ENCODE results near the gene PCED1B.
"Not testable (repeated sequence)": the region's sequence is repeated elsewhere in the genome, so short reads cannot be mapped to it uniquely, and the experiment has no call there.

PCED1B gene

DNA sequence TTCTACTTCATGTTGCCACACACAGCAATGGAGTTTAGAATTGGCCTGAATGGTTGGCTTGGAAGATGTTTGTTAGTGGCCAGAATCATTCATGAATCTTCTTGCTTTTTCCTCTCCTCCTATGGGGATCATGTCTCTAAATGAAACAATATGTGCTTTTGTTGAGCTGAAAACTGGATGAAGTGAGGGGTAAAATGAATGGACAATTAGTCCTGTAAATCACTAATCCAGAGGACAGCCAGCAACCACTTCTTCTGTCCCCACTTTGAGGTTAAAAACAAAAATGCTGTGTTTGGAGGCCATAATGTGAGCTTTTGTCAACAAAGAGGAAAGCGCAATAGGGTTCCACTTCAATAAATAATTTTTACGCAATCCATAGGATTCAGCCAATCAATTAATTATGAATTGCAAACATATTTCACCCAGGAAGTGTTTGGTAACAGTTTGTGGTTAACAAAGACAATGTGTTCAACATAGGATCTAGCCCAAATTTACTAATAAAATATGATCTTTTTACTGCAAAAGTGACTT lies 30.7 kb downstream of the PCED1B start:
- H3K9ac ChIP-seq (ENCODE audit: low read depth, low read length), result no peak overlapping the region
- no peaks in the 10 kb centered on the region for H3K36me3 ChIP-seq (ENCODE audit: insufficient read depth, low read length)
- 100% methylated on average over 1 of the region's 2 CpGs for WGBS
- H3K4me3 ChIP-seq (ENCODE audit: low read length), result no peak overlapping the region
- no peaks in the 10 kb centered on the region for H3K9me3 ChIP-seq (ENCODE audit: insufficient read depth, low read depth, low read length)
- no peak overlapping the region for H3K27ac ChIP-seq (ENCODE audit: low read depth, low read length)
- no peaks in the 10 kb centered on the region for H3K4me1 ChIP-seq (ENCODE audit: insufficient read depth, low read length)
- H3K27me3 ChIP-seq (ENCODE audit: insufficient read depth, low read length), result no peaks in the 10 kb centered on the region

DNA sequence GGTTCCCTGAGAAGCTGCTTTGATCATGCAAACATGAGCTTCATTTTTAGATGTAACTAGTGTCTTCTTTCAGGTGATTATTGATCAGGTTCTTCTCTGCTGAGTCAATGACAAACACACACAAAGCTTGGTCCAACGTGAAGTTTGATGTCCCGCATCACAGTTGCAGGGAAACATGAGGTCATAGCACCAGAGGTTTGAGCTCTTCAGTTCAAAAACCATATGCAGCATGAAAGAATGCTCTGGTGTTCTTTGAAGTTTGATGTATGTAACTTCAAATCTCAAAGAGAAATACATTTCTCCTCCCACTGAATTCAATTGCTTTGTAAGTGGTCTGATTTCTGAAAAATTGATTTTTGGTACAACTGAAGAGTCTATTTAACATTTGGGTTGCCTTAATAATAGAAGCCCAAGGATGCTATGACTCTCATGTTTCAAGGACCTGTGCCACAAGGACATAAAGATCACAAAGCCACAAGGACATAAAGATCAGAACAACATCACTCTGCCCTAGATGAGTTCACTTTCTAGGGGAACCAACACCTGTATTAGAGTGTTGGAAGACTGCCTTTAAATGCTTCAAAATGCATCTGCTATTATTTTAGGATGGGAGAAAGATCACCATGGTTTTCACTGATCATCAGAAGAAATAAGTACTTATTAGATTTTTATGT lies 31.4 kb downstream of the PCED1B start:
- 90% methylated on average over 2 of the region's 2 CpGs for WGBS
- Histone ChIP-seq H3K27ac (ENCODE audit: low read depth, low read length) (no peak overlapping the region), H3K9me3 (ENCODE audit: insufficient read depth, low read depth, low read length) (no peaks in the 10 kb centered on the region), H3K9ac (ENCODE audit: low read depth, low read length) (no peak overlapping the region), H3K4me3 (ENCODE audit: low read length) (no peak overlapping the region), H3K4me1 (ENCODE audit: insufficient read depth, low read length) (no peaks in the 10 kb centered on the region), H3K36me3 (ENCODE audit: insufficient read depth, low read length) (no peaks in the 10 kb centered on the region), H3K27me3 (ENCODE audit: insufficient read depth, low read length) (no peaks in the 10 kb centered on the region)

DNA sequence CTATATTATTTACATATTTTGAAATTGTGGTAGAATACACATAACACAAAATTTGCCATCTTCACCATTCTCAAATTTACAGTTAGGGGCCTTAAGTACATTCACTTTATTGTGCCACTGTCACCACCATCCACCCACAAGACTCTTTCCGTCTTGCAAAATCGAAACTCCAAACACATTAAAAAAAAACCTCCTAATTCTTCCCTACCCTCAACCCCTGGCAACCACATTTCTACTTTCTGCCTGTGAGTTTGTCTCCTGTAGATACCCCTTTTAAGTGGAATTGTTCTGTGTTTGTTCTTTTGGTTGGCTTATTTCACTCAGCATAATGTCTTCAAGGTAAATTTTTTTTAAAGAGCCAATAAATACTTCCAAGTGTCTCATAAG lies 32.0 kb downstream of the PCED1B start:
- Histone ChIP-seq H3K4me1 (ENCODE audit: insufficient read depth, low read length) (no peaks in the 10 kb centered on the region), H3K27ac (ENCODE audit: low read depth, low read length) (no peak overlapping the region), H3K9me3 (ENCODE audit: insufficient read depth, low read depth, low read length) (no peaks in the 10 kb centered on the region), H3K9ac (ENCODE audit: low read depth, low read length) (no peak overlapping the region), H3K4me3 (ENCODE audit: low read length) (no peak overlapping the region), H3K36me3 (ENCODE audit: insufficient read depth, low read length) (no peaks in the 10 kb centered on the region), H3K27me3 (ENCODE audit: insufficient read depth, low read length) (no peaks in the 10 kb centered on the region)
- 98% methylated on average over 2 of the region's 2 CpGs for WGBS

DNA sequence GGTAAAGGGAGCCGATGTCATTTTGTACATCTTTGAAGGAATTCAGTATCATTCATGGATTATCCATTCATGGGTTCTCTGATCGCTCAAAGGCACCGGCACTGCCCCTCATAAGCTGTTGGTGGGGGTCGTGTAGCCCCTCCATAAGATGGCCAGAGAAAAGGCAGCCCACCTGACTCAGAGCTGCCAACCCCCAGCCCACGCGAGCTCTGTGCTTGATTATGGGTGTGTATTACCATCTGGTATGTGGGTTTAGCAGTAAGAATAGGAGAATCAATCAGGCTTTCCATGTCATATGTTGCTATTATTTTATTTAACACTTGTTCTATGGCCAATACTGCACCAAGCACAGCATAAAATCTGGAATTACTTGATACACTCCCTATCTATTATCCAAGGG lies 32.4 kb downstream of the PCED1B start:
- no peaks in the 10 kb centered on the region for H3K9me3 ChIP-seq (ENCODE audit: insufficient read depth, low read depth, low read length)
- H3K36me3 ChIP-seq (ENCODE audit: insufficient read depth, low read length), result no peaks in the 10 kb centered on the region
- no peak overlapping the region for H3K9ac ChIP-seq (ENCODE audit: low read depth, low read length)
- H3K4me1 ChIP-seq (ENCODE audit: insufficient read depth, low read length), result no peaks in the 10 kb centered on the region
- no peak overlapping the region for H3K4me3 ChIP-seq (ENCODE audit: low read length)
- no peaks in the 10 kb centered on the region for H3K27me3 ChIP-seq (ENCODE audit: insufficient read depth, low read length)
- no peak overlapping the region for H3K27ac ChIP-seq (ENCODE audit: low read depth, low read length)
- WGBS, result over 99% methylated on average over 6 of the region's 6 CpGs

DNA sequence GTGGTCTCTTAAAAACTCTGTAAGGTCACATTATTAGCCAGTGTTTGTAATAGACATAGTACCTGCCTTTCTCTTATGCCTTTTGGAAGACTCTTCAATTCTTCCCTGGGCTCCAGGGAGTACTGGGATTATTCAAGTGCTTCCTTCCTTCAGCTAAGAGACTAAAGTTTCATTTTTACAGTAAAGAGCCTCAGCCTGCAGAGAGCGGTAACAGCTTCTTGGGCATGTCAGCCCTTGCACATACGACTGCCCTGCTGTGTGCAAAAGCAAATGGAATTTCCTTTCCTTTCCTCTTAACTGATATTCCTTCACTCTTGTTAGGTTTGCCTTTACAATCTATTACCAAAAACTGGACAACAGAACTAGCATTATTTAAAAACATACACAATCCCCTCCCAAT lies 33.3 kb downstream of the PCED1B start:
- no peaks in the 10 kb centered on the region for H3K9me3 ChIP-seq (ENCODE audit: insufficient read depth, low read depth, low read length)
- no peaks in the 10 kb centered on the region for H3K27me3 ChIP-seq (ENCODE audit: insufficient read depth, low read length)
- no peak overlapping the region for H3K27ac ChIP-seq (ENCODE audit: low read depth, low read length)
- H3K4me3 ChIP-seq (ENCODE audit: low read length), result no peak overlapping the region
- no peaks in the 10 kb centered on the region for H3K4me1 ChIP-seq (ENCODE audit: insufficient read depth, low read length)
- no peak overlapping the region for H3K9ac ChIP-seq (ENCODE audit: low read depth, low read length)
- 90% methylated on average over 2 of the region's 2 CpGs for WGBS
- H3K36me3 ChIP-seq (ENCODE audit: insufficient read depth, low read length), result no peaks in the 10 kb centered on the region

DNA sequence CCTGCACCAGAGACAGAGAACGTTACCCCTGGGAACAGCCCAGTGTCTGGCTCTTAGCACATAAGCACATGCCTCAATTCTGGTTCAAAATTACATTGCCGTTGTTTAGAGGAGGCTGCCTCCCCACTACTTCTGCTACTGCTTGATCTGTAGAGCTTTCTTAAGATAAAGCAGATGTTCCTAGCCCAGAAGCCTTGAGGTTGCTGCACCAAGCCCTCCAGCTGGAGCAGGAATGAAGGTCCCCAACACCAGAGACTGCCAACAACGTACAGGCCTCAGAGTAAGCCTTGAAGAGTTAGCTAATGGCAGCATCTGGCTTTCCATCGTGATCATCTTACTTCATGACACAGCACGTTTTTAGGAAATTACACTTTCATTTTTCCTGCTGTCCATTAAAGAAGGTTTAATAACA lies 35.1 kb downstream of the PCED1B start:
- no peaks in the 10 kb centered on the region for H3K9me3 ChIP-seq (ENCODE audit: insufficient read depth, low read depth, low read length)
- no peaks in the 10 kb centered on the region for H3K27me3 ChIP-seq (ENCODE audit: insufficient read depth, low read length)
- no peak overlapping the region for H3K27ac ChIP-seq (ENCODE audit: low read depth, low read length)
- WGBS, result 94% methylated on average over 4 of the region's 5 CpGs
- no peak overlapping the region for H3K4me3 ChIP-seq (ENCODE audit: low read length)
- H3K36me3 ChIP-seq (ENCODE audit: insufficient read depth, low read length), result no peaks in the 10 kb centered on the region
- no peaks in the 10 kb centered on the region for H3K4me1 ChIP-seq (ENCODE audit: insufficient read depth, low read length)
- no peak overlapping the region for H3K9ac ChIP-seq (ENCODE audit: low read depth, low read length)

DNA sequence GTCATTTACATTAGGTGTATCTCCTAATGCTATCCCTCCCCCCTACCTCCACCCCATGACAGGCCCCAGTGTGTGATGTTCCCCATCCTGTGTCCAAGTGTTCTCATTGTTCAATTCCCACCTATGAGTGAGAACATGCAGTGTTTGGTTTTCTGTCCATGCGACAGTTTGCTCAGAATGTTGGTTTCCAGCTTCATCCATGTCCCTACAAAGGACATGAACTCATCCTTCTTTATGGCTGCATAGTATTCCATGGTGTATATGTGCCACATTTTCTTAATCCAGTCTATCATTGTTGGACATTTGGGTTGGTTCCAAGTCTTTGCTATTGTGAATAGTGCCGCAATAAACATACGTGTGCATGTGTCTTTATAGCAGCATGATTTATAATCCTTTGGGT lies 37.9 kb downstream of the PCED1B start:
- H3K9ac ChIP-seq (ENCODE audit: low read depth, low read length); H3K27me3 ChIP-seq (ENCODE audit: insufficient read depth, low read length); H3K36me3 ChIP-seq (ENCODE audit: insufficient read depth, low read length); H3K27ac ChIP-seq (ENCODE audit: low read depth, low read length); H3K4me1 ChIP-seq (ENCODE audit: insufficient read depth, low read length); H3K9me3 ChIP-seq (ENCODE audit: insufficient read depth, low read depth, low read length); H3K4me3 ChIP-seq (ENCODE audit: low read length): not testable (repeated sequence)
- 82% methylated on average over 1 of the region's 3 CpGs for WGBS

DNA sequence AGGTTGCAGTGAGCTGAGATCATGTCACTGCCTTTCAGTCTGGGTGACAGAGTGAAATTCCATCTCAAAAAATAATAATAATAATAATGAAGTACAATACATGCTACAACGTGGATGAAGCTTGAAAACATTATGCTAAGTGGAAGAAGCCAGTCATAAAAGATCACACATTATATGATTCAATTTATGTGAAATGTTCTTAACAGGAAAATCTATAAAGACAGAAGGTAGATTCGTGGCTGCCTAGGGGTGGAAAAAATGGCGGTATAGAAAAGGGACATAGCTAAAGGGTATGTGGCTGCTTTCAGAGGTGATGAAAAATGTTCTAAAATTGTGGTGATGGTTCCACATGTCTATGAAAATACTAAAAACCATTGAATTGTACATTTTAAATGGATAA lies 41.3 kb downstream of the PCED1B start:
- Histone ChIP-seq H3K4me1 (ENCODE audit: insufficient read depth, low read length) (no peaks in the 10 kb centered on the region), H3K9me3 (ENCODE audit: insufficient read depth, low read depth, low read length) (no peaks in the 10 kb centered on the region), H3K27me3 (ENCODE audit: insufficient read depth, low read length) (no peaks in the 10 kb centered on the region), H3K27ac (ENCODE audit: low read depth, low read length) (no peak overlapping the region), H3K4me3 (ENCODE audit: low read length) (no peak overlapping the region), H3K36me3 (ENCODE audit: insufficient read depth, low read length) (no peaks in the 10 kb centered on the region), H3K9ac (ENCODE audit: low read depth, low read length) (no peak overlapping the region)
- 96% methylated on average over 2 of the region's 3 CpGs for WGBS

DNA sequence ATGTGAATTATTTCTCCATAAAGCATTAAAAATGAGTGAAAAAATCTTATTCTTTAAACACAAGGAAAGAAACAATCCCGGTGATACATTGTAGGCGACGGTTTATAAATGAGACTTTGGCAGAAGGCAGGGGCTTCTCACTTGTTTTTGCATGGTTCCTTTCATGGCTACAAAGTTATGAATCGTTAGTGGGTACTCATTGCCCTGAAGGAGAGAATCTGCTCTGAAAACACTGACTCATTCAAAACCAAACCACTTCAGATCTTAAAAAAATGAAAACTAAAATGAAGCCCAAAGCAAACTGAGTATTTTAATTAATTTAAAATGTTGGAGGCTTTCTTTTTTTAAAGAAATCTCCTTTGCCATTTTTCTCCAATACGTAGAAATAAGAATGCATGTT lies 41.7 kb downstream of the PCED1B start:
- Histone ChIP-seq H3K27ac (ENCODE audit: low read depth, low read length) (no peak overlapping the region), H3K27me3 (ENCODE audit: insufficient read depth, low read length) (no peaks in the 10 kb centered on the region)
- WGBS, result 98% methylated on average over 4 of the region's 5 CpGs

DNA sequence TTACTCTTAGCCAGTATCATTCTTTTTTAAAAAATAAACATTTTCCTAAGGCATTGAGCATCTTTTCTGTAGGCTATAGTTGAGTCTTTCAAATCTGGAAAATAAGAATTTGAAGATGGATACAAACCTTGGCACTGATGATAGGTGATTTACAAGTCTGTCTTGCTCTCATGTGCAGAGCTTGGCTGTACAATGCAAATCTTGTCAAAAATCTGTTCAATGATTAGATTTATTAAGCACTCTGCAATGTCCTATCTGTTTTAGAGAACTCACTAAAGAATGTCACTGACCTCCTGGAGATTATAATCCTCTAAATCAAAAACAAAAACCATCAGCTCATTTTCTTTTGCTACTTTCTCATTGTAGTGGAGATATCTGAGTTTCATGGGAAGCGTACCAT lies 43.2 kb downstream of the PCED1B start:
- 100% methylated on average over 1 of the region's 1 CpG for WGBS
- no peaks in the 10 kb centered on the region for H3K4me1 ChIP-seq (ENCODE audit: insufficient read depth, low read length)
- no peak overlapping the region for H3K27ac ChIP-seq (ENCODE audit: low read depth, low read length)
- H3K36me3 ChIP-seq (ENCODE audit: insufficient read depth, low read length), result no peaks in the 10 kb centered on the region
- no peaks in the 10 kb centered on the region for H3K9me3 ChIP-seq (ENCODE audit: insufficient read depth, low read depth, low read length)
- no peak overlapping the region for H3K4me3 ChIP-seq (ENCODE audit: low read length)
- H3K9ac ChIP-seq (ENCODE audit: low read depth, low read length), result no peak overlapping the region
- no peaks in the 10 kb centered on the region for H3K27me3 ChIP-seq (ENCODE audit: insufficient read depth, low read length)

More for the DNA sequence above, 41.7 kb downstream of the PCED1B start:
- H3K4me1 ChIP-seq (ENCODE audit: insufficient read depth, low read length), result no peaks in the 10 kb centered on the region
- no peaks in the 10 kb centered on the region for H3K9me3 ChIP-seq (ENCODE audit: insufficient read depth, low read depth, low read length)
- H3K36me3 ChIP-seq (ENCODE audit: insufficient read depth, low read length), result no peaks in the 10 kb centered on the region
- H3K4me3 ChIP-seq (ENCODE audit: low read length), result no peak overlapping the region
- H3K9ac ChIP-seq (ENCODE audit: low read depth, low read length), result no peak overlapping the region

DNA sequence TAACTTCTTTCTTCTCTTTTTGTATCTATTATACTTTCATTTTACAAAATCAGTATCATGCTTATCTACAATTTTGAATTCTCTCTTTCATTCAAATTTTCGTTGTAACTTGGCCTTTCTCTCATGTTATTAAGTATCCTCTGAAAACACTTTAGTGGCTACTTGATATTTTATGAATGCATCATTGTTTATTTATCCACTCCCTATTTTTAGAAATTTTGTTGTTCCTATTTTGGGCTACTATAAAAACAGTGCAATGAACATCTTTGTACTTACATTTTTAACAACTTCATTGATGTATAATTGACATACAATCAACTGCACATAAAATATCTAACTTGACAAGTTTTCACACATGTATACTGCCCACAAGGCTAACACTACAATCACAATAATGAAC lies 44.3 kb downstream of the PCED1B start:
- Histone ChIP-seq H3K27me3 (ENCODE audit: insufficient read depth, low read length) (no peaks in the 10 kb centered on the region), H3K9me3 (ENCODE audit: insufficient read depth, low read depth, low read length) (no peaks in the 10 kb centered on the region), H3K36me3 (ENCODE audit: insufficient read depth, low read length) (no peaks in the 10 kb centered on the region), H3K4me3 (ENCODE audit: low read length) (no peak overlapping the region), H3K9ac (ENCODE audit: low read depth, low read length) (no peak overlapping the region), H3K4me1 (ENCODE audit: insufficient read depth, low read length) (no peaks in the 10 kb centered on the region), H3K27ac (ENCODE audit: low read depth, low read length) (no peak overlapping the region)
- WGBS, result 100% methylated on average over 1 of the region's 1 CpG

DNA sequence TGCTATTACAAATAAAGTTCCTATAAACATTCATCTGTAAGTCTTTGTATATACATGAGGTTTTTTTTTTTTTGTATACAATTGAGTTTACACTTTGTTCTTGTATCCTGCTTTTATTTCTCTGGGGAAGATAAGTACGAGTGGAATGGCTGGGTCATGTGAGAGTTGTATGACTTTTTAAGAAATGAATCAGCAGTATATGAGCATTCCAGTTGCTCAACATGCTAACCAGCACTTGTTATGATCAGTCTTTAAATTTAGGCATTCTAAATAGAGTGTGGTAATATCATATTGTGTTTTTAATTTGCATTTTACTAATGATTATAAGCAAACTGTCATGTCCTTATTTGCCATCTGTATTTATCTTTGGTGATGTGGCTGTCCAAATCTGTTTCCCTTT lies 45.0 kb downstream of the PCED1B start:
- no peaks in the 10 kb centered on the region for H3K9me3 ChIP-seq (ENCODE audit: insufficient read depth, low read depth, low read length)
- no peak overlapping the region for H3K4me3 ChIP-seq (ENCODE audit: low read length)
- no peak overlapping the region for H3K9ac ChIP-seq (ENCODE audit: low read depth, low read length)
- no peaks in the 10 kb centered on the region for H3K36me3 ChIP-seq (ENCODE audit: insufficient read depth, low read length)
- H3K27ac ChIP-seq (ENCODE audit: low read depth, low read length), result no peak overlapping the region
- H3K27me3 ChIP-seq (ENCODE audit: insufficient read depth, low read length), result no peaks in the 10 kb centered on the region
- no peaks in the 10 kb centered on the region for H3K4me1 ChIP-seq (ENCODE audit: insufficient read depth, low read length)
- whole genome bisulfite sequencing, result 80% methylated on average over 1 of the region's 1 CpG

Data from HUES64 (cell line).